Measurements from ENCODE around the gene AP5S1. TPM values are rescaled to one million over a fixed set of nuclear protein-coding genes. Genes with fewer than 3 reads are reported as not detected.

Gene AP5S1
- total RNA-seq, 2 experiments from 2014 or later = 6.0 TPM

DNA sequence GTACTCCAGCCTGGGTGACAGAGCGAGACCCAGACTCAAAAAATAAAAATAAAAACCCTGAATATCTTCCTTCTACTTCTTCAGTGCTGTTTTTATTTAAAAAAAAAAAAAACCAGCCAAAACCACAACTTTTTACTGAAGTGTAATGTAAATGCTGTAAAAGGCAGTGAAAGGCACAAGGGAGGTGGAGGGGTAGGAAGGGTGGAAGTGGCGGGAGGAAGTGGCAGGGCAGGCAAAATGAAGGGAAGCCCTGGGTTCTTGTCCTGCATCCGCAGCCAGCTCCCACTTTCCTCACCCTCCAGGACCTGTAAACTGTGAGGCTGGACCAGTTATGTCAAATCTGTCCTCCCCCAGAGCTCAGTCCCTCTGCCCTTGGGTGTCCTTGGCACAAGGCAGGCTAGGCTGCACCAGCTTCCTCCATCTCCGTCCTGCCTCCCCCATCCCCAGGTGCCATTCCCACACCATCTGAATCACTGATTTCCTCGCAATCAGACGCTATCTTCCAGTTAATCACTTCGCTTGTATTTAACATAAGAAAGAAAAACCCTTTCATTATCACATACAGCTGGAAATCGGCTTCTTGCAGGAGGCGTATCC is 55.1 kb downstream of the AP5S1 start:
- POLR2A ChIA-PET = interaction anchor here (1.2 to 1.6 kb wide), 2 partner anchors 14 to 31 kb away, joined by 4 to 8 read pairs; partner anchors contain the start of gene PANK2
- Histone ChIP-seq H3K4me1 (ENCODE audit: insufficient read depth, low read length) (peaks cover 8% of the 10 kb centered on the region), H3K27ac (ENCODE audit: low read depth in 1 of 2, low read length in 2 of 2) (no peak overlapping the region), H3K27me3 (ENCODE audit: control insufficient read depth in 1 of 2, insufficient read depth in 2 of 2, low read length in 2 of 2) (no peaks in the 10 kb centered on the region), H3K9me3 (ENCODE audit: control insufficient read depth in 1 of 2, insufficient read depth in 1 of 2, low read length in 2 of 2) (no peaks in the 10 kb centered on the region), H3K4me3 (ENCODE audit: low read length) (no peak overlapping the region), H3K36me3 (ENCODE audit: insufficient read depth, low read length) (peaks cover 20% of the 10 kb centered on the region)
- TF ChIP-seq, protein P1, sequence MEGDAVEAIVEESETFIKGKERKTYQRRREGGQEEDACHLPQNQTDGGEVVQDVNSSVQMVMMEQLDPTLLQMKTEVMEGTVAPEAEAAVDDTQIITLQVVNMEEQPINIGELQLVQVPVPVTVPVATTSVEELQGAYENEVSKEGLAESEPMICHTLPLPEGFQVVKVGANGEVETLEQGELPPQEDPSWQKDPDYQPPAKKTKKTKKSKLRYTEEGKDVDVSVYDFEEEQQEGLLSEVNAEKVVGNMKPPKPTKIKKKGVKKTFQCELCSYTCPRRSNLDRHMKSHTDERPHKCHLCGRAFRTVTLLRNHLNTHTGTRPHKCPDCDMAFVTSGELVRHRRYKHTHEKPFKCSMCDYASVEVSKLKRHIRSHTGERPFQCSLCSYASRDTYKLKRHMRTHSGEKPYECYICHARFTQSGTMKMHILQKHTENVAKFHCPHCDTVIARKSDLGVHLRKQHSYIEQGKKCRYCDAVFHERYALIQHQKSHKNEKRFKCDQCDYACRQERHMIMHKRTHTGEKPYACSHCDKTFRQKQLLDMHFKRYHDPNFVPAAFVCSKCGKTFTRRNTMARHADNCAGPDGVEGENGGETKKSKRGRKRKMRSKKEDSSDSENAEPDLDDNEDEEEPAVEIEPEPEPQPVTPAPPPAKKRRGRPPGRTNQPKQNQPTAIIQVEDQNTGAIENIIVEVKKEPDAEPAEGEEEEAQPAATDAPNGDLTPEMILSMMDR (IDR thresholded peaks at IDR 0.05) = no peak
- no peak for ATAC-seq (ENCODE audit: poor library complexity)
- Mint-ChIP-seq H3K27me3 (no peaks in the 10 kb centered on the region), H3K27ac (no peak overlapping the region), H3K4me1 (ENCODE audit: low read depth) (peaks cover 18% of the 10 kb centered on the region), H3K4me3 (no peak overlapping the region), H3K9me3 (no peaks in the 10 kb centered on the region), H3K36me3 (ENCODE audit: low read depth) (peaks cover 30% of the 10 kb centered on the region)
- intact Hi-C loops (cut with DNase I, micrococcal nuclease) = no loop called here
- no peak for DNase-seq
- CTCF ChIA-PET = no interaction called here

DNA sequence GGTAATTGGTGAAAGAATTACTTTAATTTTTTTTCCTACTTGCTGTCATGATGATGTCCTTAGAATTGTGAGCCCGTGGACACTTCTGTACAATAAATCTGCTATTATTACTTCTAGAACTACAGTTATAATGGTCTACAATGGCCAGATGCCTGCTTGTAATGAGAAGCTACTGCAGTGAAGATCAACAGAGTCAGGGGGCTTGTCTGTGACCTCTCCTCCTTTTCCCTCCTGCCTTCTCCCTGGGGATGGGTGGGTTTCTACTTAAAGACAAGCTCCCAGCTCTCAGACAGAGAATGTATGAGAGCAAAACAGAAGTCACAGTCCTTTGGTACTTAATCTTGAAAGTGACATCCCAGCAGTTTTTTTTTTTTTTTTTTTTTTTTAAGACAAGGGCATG is 55.7 kb downstream of the AP5S1 start:
- peaks cover 8% of the 10 kb centered on the region for H3K4me1 ChIP-seq (ENCODE audit: insufficient read depth, low read length)
- POLR2A ChIA-PET = interaction anchor here (0.6 to 1.2 kb wide), 2 partner anchors 11 to 31 kb away, joined by 3 to 4 read pairs; no protein-coding TSS in a partner anchor
- no peak for DNase-seq
- TF ChIP-seq, protein P1 (IDR thresholded peaks at IDR 0.05) = no peak
- H3K36me3 ChIP-seq (ENCODE audit: insufficient read depth, low read length) = peaks cover 20% of the 10 kb centered on the region
- no peak overlapping the region for H3K27ac ChIP-seq (ENCODE audit: low read depth in 1 of 2, low read length in 2 of 2)
- H3K9me3 ChIP-seq (ENCODE audit: control insufficient read depth in 1 of 2, insufficient read depth in 1 of 2, low read length in 2 of 2) = no peaks in the 10 kb centered on the region
- Mint-ChIP-seq H3K9me3 (no peaks in the 10 kb centered on the region), H3K4me3 (no peak overlapping the region), H3K27me3 (no peaks in the 10 kb centered on the region), H3K36me3 (ENCODE audit: low read depth) (peaks cover 26% of the 10 kb centered on the region), H3K27ac (peak overlapping the region; percentile 15), H3K4me1 (ENCODE audit: low read depth) (peaks cover 18% of the 10 kb centered on the region)
- intact Hi-C loops (cut with DNase I, micrococcal nuclease) = no loop called here
- CTCF ChIA-PET = interaction anchor here (1.1 kb wide), 1 partner anchor 21 kb away, joined by 3 read pairs; no protein-coding TSS in a partner anchor
- no peak overlapping the region for H3K4me3 ChIP-seq (ENCODE audit: low read length)
- no peak for ATAC-seq (ENCODE audit: poor library complexity)
- H3K27me3 ChIP-seq (ENCODE audit: control insufficient read depth in 1 of 2, insufficient read depth in 2 of 2, low read length in 2 of 2) = no peaks in the 10 kb centered on the region

- peaks cover 26% of the 10 kb centered on the region for H3K36me3 Mint-ChIP-seq (ENCODE audit: low read depth)
- ChIA-PET CTCF (interaction anchor here (1.1 kb wide), 1 partner anchor 22 kb away, joined by 3 read pairs; no protein-coding TSS in a partner anchor), POLR2A (no interaction called here)
- Histone ChIP-seq H3K27me3 (ENCODE audit: control insufficient read depth in 1 of 2, insufficient read depth in 2 of 2, low read length in 2 of 2) (no peaks in the 10 kb centered on the region), H3K36me3 (ENCODE audit: insufficient read depth, low read length) (peaks cover 16% of the 10 kb centered on the region), H3K27ac (ENCODE audit: low read depth in 1 of 2, low read length in 2 of 2) (no peak overlapping the region), H3K9me3 (ENCODE audit: control insufficient read depth in 1 of 2, insufficient read depth in 1 of 2, low read length in 2 of 2) (no peaks in the 10 kb centered on the region), H3K4me3 (ENCODE audit: low read length) (no peak overlapping the region), H3K4me1 (ENCODE audit: insufficient read depth, low read length) (peaks cover 8% of the 10 kb centered on the region)
- ATAC-seq (ENCODE audit: poor library complexity) (no peak), DNase-seq (no peak)
- TF ChIP-seq, protein P1 (IDR thresholded peaks at IDR 0.05) = no peak
- H3K4me1 Mint-ChIP-seq (ENCODE audit: low read depth) = peaks cover 18% of the 10 kb centered on the region
- H3K4me3 Mint-ChIP-seq = no peak overlapping the region
- H3K27ac Mint-ChIP-seq = no peak overlapping the region
- H3K9me3 Mint-ChIP-seq = no peaks in the 10 kb centered on the region
- H3K27me3 Mint-ChIP-seq = no peaks in the 10 kb centered on the region
- intact Hi-C loops (cut with DNase I, micrococcal nuclease) = no loop called here
These were observed 56.3 kb downstream of the AP5S1 start for GRCh38 chr20:3876676-3877075.

Other genes starting within 250 kb of the AP5S1 start
- not detected for gene GFRA4, start 157.1 kb upstream of the AP5S1 start, total RNA-seq
- gene ADAM33, start 138.5 kb upstream of the AP5S1 start, total RNA-seq = not detected
- under 1 TPM; 0.08 to 0.11 TPM for gene SIGLEC1, start 107.9 kb upstream of the AP5S1 start, total RNA-seq
- gene HSPA12B, start 87.9 kb upstream of the AP5S1 start, total RNA-seq = under 1 TPM in 1 of 2 experiments, not detected in 1; 0.08 TPM
- gene ADISSP, start 52.8 kb upstream of the AP5S1 start, total RNA-seq = 10 to 100 TPM; 11.2 to 11.6 TPM
- not detected for gene SPEF1, start 39.1 kb upstream of the AP5S1 start, total RNA-seq
- gene CENPB, start 33.8 kb upstream of the AP5S1 start, total RNA-seq = 10 to 100 TPM; 25.1 to 25.3 TPM
- gene CDC25B, start 24.2 kb upstream of the AP5S1 start, total RNA-seq = 100 to 1,000 TPM; 144 TPM
- gene MAVS, start 26.3 kb downstream of the AP5S1 start, total RNA-seq = 10 to 100 TPM; 13.6 to 14.7 TPM
- gene PANK2, start 68.8 kb downstream of the AP5S1 start, total RNA-seq = 10 to 100 TPM; 49.0 to 51.1 TPM
- 1 to 10 TPM; 6.8 to 8.1 TPM for gene RNF24, start 195.0 kb downstream of the AP5S1 start, total RNA-seq